Measurements from ENCODE around the gene MBOAT1. TPM values are rescaled to one million over a fixed set of nuclear protein-coding genes. Genes with fewer than 3 reads are reported as not detected.
"Not testable (repeated sequence)": the region's sequence is repeated elsewhere in the genome, so short reads cannot be mapped to it uniquely, and the experiment has no call there.

Gene MBOAT1
- total RNA-seq, 4 donors from 2014 or later, result 17.3 to 57.0 (median 45.2) TPM

DNA sequence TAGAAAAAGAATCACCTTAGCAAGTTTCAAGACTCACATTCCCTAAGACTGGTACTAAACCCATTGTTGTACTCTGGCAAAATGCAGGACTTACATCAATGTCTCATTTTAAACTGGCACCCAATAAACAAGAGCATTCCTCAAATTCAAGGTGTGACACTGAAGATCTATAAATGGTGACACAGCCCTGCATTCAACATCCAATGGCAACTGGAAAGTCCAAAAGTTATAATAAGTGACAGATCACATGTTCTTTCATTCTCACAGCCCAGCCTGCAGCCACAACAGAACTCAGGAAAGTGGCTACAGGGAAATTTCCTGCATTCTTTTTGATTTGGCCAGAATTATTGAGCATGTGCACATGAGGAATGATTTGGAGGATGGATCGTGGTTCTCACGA, 57.5 kb downstream of the MBOAT1 start:
- no peaks in the 10 kb centered on the region for H3K27me3 ChIP-seq
- no peak overlapping the region for H3K27ac ChIP-seq
- H3K4me1 ChIP-seq, result peaks cover 0 to 3% (median 0%) of the 10 kb centered on the region in 4 donors
- DNase-seq, result no peak
- no peak for TF ChIP-seq POLR2A (IDR thresholded peaks at IDR 0.05)
- TF ChIP-seq, protein P1, sequence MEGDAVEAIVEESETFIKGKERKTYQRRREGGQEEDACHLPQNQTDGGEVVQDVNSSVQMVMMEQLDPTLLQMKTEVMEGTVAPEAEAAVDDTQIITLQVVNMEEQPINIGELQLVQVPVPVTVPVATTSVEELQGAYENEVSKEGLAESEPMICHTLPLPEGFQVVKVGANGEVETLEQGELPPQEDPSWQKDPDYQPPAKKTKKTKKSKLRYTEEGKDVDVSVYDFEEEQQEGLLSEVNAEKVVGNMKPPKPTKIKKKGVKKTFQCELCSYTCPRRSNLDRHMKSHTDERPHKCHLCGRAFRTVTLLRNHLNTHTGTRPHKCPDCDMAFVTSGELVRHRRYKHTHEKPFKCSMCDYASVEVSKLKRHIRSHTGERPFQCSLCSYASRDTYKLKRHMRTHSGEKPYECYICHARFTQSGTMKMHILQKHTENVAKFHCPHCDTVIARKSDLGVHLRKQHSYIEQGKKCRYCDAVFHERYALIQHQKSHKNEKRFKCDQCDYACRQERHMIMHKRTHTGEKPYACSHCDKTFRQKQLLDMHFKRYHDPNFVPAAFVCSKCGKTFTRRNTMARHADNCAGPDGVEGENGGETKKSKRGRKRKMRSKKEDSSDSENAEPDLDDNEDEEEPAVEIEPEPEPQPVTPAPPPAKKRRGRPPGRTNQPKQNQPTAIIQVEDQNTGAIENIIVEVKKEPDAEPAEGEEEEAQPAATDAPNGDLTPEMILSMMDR (IDR thresholded peaks at IDR 0.05), result no peak
- H3K36me3 ChIP-seq, result peaks cover 0 to 13% (median 0%) of the 10 kb centered on the region in 3 donors
- no peak overlapping the region for H3K4me3 ChIP-seq
- no peaks in the 10 kb centered on the region for H3K9me3 ChIP-seq

DNA sequence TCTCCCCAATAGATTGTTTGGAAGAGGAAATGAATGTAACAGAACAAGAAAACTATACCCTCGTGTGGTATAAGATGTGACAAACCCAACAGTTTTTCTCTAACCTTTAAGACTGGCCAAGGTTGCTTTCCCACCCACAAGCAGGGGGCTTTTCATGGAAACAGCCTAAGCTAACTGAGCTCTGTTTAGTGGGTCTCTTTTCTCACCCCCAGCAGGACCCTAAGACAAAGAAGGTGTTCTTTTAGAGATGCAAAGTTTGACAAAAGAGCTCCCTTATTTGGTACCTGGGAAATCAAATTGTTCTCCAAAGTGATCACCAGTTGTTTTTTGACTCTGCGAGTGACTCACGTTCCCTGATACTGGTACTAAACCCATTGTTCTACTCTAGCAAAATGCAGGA, 59.1 kb downstream of the MBOAT1 start:
- DNase-seq, result no peak
- Histone ChIP-seq H3K9me3 (no peaks in the 10 kb centered on the region), H3K27me3 (no peaks in the 10 kb centered on the region), H3K4me1 (peaks cover 0 to 3% (median 0%) of the 10 kb centered on the region in 4 donors), H3K4me3 (no peak overlapping the region), H3K36me3 (peaks cover 0 to 13% (median 0%) of the 10 kb centered on the region in 3 donors), H3K27ac (no peak overlapping the region)
- TF ChIP-seq, protein P1 (IDR thresholded peaks at IDR 0.05), result no peak
- no peak for TF ChIP-seq POLR2A (IDR thresholded peaks at IDR 0.05)

DNA sequence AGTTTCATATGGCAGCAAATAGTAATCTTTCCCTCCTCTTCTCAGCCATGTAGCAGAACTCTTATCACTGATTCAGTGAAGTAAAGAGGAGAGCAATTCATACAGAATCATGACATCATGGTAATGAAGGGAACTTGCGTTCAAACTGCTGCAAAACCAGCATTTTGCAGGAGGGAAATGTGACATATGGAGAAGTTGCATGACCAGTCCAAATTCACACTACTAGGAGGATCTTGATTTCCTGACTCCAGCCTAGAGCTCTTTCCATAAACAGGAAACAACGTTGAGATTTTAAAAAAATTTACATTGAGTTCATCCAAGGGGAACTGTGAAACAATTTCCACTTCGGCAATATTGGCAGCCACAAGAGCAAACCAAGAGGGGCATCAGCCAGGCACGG, 63.8 kb downstream of the MBOAT1 start:
- no peak for DNase-seq
- Histone ChIP-seq H3K4me1 (no peaks in the 10 kb centered on the region), H3K9me3 (no peaks in the 10 kb centered on the region), H3K27me3 (no peaks in the 10 kb centered on the region), H3K4me3 (no peak overlapping the region), H3K27ac (no peak overlapping the region), H3K36me3 (peaks cover 0 to 41% (median 0%) of the 10 kb centered on the region in 3 donors)
- TF ChIP-seq, protein P1 (IDR thresholded peaks at IDR 0.05), result no peak
- TF ChIP-seq POLR2A (IDR thresholded peaks at IDR 0.05), result no peak

DNA sequence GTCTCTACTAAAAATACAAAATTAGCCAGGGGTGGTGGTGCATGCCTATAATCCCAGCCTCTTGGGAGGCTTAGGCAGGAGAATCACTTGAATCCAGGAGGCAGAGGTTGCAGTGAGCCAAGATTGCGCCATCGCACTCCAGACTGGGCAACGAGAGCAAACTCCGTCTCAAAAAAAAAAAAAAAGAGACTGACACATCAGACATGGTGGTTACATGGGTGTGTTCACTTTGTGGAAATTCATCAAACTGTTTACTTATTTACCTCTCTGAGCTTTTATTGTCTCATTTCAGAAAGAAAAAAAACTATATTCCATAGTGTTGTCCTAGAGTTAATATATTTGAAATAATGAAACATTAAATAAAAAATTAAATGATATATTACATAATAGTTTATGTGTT, 64.8 kb downstream of the MBOAT1 start:
- Histone ChIP-seq H3K36me3 (peaks cover 0 to 50% (median 0%) of the 10 kb centered on the region in 3 donors), H3K9me3 (no peaks in the 10 kb centered on the region), H3K4me1 (no peaks in the 10 kb centered on the region), H3K27me3 (no peaks in the 10 kb centered on the region), H3K27ac (no peak overlapping the region), H3K4me3 (no peak overlapping the region)
- no peak for DNase-seq
- TF ChIP-seq, protein P1 (IDR thresholded peaks at IDR 0.05), result no peak
- TF ChIP-seq POLR2A (IDR thresholded peaks at IDR 0.05), result no peak

DNA sequence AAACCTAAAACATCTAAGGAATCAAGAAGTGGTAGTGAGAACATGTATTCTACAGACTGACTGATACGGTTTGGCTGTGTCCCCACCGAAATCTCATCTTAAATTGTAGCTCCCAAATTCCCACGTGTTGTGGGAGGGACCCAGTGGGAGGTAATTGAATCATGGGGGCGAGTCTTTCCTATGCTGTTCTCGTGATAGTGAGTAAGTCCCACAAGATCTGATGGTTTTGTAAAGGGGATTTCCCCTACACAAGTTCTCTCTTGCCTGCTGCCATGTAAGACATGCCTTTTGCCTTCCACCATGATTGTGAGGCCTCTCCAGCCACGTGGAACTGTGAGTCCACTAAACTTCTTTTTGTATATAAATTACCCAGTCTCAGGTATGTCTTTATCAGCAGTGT, 65.4 kb downstream of the MBOAT1 start:
- not testable (repeated sequence) for H3K4me1 ChIP-seq, H3K27ac ChIP-seq, DNase-seq, H3K9me3 ChIP-seq, H3K27me3 ChIP-seq, H3K4me3 ChIP-seq
- H3K36me3 ChIP-seq, result peaks cover 0 to 55% (median 0%) of the 10 kb centered on the region in 3 donors

DNA sequence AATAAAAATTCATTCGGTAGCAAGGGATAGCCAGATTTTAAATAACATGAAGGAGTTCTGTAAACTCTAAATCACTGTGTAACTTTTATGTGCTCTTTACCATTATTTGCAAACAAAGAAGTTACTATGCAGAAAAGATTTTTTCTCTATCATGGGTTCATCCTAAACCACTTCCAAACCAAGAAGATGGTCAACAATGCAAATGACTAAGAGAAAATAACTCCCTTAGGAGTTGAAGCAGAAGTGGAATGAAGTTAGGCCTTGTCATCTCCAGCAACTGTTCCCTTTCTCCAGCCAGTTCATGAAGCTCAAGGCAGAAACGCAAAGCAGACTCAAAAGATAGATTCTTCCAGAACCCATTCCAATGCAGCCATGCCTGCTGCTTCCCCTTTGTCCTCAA, 66.0 kb downstream of the MBOAT1 start:
- Histone ChIP-seq H3K36me3 (peaks cover 0 to 55% (median 0%) of the 10 kb centered on the region in 3 donors), H3K27me3 (no peaks in the 10 kb centered on the region), H3K4me3 (no peak overlapping the region), H3K9me3 (no peaks in the 10 kb centered on the region), H3K27ac (no peak overlapping the region), H3K4me1 (no peaks in the 10 kb centered on the region)
- TF ChIP-seq, protein P1 (IDR thresholded peaks at IDR 0.05), result no peak
- TF ChIP-seq POLR2A (IDR thresholded peaks at IDR 0.05), result no peak
- DNase-seq, result no peak

Measured in Peyer's patch (tissue), 4 donors.